ENCODE data around the gene ZNF423.

- TF ChIP-seq CTCF (IDR thresholded peaks at IDR 0.05 in 8 of 11, conservative IDR thresholded peaks at IDR 0.05 in 3 of 11) (no peak), POLR2A (IDR thresholded peaks at IDR 0.05) (no peak), POLR2AphosphoS5 (IDR thresholded peaks at IDR 0.05) (no peak)
These were observed 275.1 kb downstream of the ZNF423 start for GRCh38 chr16:49580751-49581303.
